Thymus (tissue), 11 donors: ENCODE measurements around the gene HOXA3. TPM values are rescaled to one million over a fixed set of nuclear protein-coding genes. Genes with fewer than 3 reads are reported as not detected.
A peak's percentile ranks its signal among the peaks of the same experiment; 100 is the strongest.

Source experiments
- DNase-seq, 9 donors: peaks; one replicate each; pipeline ENCODE4 v3.0.0-alpha.2; 2013; ENCODE audit warnings: low spot score in 9 of 9, low read depth in 6 of 9, missing footprints in 1 of 9
- H3K27ac ChIP-seq, 2 donors: one replicate each; pipeline ENCODE4 v1.5.1; 2013; ENCODE audit warnings: control low read depth in 1 of 2, low read depth in 1 of 2, low read length in 1 of 2, mild to moderate bottlenecking in 1 of 2, moderate library complexity in 1 of 2
- H3K27me3 ChIP-seq, 2 donors: one replicate each; pipeline ENCODE4 v1.5.1; 2013; ENCODE audit warnings: low read length in 1 of 2; ENCODE audit not compliant: control insufficient read depth in 2 of 2, insufficient read depth in 1 of 2
- H3K36me3 ChIP-seq, 2 donors: one replicate each; pipeline ENCODE4 v1.5.1; 2013; ENCODE audit warnings: low read length in 1 of 2, mild to moderate bottlenecking in 1 of 2, moderate library complexity in 1 of 2; ENCODE audit not compliant: control insufficient read depth in 2 of 2, insufficient read depth in 2 of 2
- H3K4me1 ChIP-seq, 2 donors: one replicate each; pipeline ENCODE4 v1.5.1; 2013; ENCODE audit warnings: low read length in 2 of 2; ENCODE audit not compliant: control insufficient read depth in 2 of 2, insufficient read depth in 2 of 2
- H3K4me3 ChIP-seq, 2 donors: one replicate each; pipeline ENCODE4 v1.5.1; 2013; ENCODE audit warnings: low read length in 2 of 2, control low read depth in 1 of 2, mild to moderate bottlenecking in 1 of 2
- H3K9me3 ChIP-seq, 2 donors: one replicate each; pipeline ENCODE4 v1.5.1; 2013; ENCODE audit warnings: low read length in 1 of 2, mild to moderate bottlenecking in 1 of 2; ENCODE audit not compliant: control insufficient read depth in 2 of 2, insufficient read depth in 1 of 2
- WGBS: extraction: QIAGEN DNeasy Blood & Tissue Kit; methylation state at CpG from one replicate; pipeline ENCODE4 v1.1.7; 2013; 5-methylcytosine and 5-hydroxymethylcytosine counted together
- polyA plus RNA-seq: library from polyadenylated mRNA; stranded (reverse); fragments of 200-250 nt; gene quantifications from one replicate; pipeline ENCODE4 v1.2.3, GENCODE V29; 2013
- total RNA-seq: library from RNA; stranded (reverse); fragments of 120-200 nt; gene quantifications from one replicate; pipeline ENCODE4 v1.2.4, GENCODE V29; 2013
- donor health status: healthy.

Gene HOXA3
- total and polyA plus RNA-seq, 2 donors: 0.80 to 5.5 TPM

DNA sequence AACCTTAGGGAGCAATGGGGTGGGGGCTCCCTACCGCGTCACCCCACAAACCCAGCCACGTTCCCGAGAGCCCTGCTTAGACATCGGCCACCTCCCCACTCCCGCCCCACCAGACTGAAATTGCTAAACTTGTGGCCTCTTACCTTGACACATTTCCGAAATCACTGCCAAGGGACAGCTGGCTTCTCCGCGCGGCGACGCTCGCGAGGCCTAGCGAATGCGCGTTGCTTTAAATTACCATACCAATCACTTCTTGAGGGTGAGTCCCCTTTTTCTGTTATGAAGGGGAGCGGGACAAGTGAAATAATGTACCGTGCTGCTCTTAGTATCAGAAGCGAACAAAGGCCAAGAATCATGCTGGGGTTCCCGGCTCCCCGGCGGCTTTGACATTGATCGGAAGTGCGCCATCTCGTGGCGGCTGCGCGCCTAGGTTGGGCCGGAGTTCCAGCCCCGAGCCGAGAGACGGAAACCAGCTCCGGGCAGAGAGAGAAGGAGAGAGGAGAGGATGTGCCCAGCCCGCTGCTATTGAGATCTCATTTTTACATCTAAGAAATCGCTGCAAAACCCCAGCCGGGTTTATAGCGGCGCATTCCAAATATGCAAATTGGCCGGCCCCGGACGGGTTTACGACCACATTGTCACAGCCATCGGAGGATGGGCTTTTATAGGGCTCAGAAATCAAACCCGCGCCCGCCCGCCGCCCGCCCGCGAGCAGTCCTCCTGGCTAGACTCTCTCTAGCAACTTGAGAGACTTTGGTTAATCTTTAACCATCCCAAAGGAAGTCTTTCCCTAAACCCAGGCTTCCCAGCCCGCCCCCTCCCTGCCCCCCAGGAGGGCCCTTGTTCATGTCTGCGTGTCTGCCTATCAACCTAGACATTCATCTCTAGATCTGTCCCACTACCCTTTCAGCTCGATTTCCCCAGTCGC is 27.4 kb upstream of the HOXA3 start:
- H3K27ac ChIP-seq: no peak overlapping the region
- no peaks in the 10 kb centered on the region for H3K36me3 ChIP-seq
- peaks cover 74 to 100% of the 10 kb centered on the region in 2 donors for H3K27me3 ChIP-seq
- H3K4me3 ChIP-seq: no peak overlapping the region
- peaks cover 4 to 27% of the 10 kb centered on the region in 2 donors for H3K4me1 ChIP-seq
- DNase-seq: peak in 7 of 9 donors; percentile 46 to 83 (median 72)
- peaks cover 0 to 2% of the 10 kb centered on the region in 2 donors for H3K9me3 ChIP-seq
- WGBS: 24% methylated on average over 56 of the region's 56 CpGs

DNA sequence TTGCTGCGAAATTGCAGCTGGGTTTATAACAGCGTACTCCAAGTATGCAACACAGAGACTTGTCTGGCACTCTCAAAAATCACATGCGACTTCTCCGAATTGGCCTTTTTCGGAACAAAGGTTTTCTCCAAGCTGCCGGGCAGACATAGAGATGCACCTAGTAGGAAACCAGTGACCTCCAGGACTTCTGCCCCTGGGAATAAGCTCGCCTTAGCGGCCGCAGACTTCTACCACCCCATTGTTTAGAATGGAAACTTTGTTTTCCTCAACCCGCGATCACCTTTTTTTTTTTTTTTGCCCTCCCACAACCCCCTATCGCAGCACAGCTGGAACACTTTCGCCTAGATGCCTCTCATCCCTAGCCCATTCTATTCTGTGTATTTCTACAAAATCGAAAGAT is 26.6 kb upstream of the HOXA3 start:
- H3K27ac ChIP-seq: no peak overlapping the region
- peaks cover 73 to 100% of the 10 kb centered on the region in 2 donors for H3K27me3 ChIP-seq
- H3K4me1 ChIP-seq: peaks cover 2 to 27% of the 10 kb centered on the region in 2 donors
- no peak overlapping the region for H3K4me3 ChIP-seq
- no peak for DNase-seq
- WGBS: 85% methylated on average over 14 of the region's 14 CpGs
- H3K36me3 ChIP-seq: no peaks in the 10 kb centered on the region
- H3K9me3 ChIP-seq: peaks cover 0 to 7% of the 10 kb centered on the region in 2 donors

DNA sequence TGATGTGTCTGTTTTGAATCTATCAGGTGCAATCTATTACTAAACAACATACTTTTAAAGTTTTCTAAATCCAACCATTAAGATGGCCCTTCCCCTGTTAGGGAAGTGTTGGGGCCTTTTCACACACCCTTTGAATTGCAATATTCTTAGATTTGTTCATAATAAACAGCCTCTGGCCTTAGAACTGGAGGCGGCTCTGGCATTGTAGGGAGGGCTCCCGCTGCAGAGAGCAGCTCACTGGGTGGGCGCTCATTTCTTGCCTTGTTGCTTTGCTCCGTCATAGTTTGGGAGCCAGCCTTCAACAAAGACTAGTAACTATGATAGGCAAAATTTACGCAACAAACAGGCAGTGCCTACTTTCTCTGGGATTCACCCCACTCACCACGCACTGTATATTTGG is 26.0 kb upstream of the HOXA3 start:
- WGBS: 96% methylated on average over 6 of the region's 6 CpGs
- H3K9me3 ChIP-seq: peaks cover 0 to 7% of the 10 kb centered on the region in 2 donors
- H3K27me3 ChIP-seq: peaks cover 71 to 100% of the 10 kb centered on the region in 2 donors
- H3K27ac ChIP-seq: no peak overlapping the region
- no peaks in the 10 kb centered on the region for H3K36me3 ChIP-seq
- no peak overlapping the region for H3K4me3 ChIP-seq
- H3K4me1 ChIP-seq: peaks cover 7 to 22% of the 10 kb centered on the region in 2 donors
- no peak for DNase-seq

DNA sequence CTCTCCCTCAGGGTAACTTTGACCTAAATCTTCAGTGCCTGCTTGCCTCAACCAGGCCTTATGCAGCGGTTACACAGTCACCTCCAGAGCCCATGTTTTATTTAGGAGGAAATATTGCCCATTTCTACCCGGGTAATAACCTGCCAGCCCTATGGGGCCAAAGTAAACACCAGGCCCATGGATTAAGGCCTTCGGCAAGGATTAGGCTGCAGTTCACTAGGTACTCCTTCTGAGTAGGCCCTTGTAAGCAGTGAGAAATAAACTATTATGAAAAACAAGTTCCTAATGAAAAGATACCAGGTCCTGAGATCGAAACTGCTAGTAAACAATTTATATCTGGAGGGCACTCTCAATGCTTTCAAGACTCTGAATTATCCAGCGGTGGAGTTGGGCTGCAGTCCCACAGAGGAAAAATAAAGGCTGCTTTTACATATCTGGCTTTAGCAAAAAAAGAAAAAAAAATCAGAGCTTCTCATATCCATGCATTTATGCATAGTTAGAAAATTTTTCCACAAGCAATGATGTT is 25.5 kb upstream of the HOXA3 start:
- DNase-seq: no peak
- no peaks in the 10 kb centered on the region for H3K36me3 ChIP-seq
- H3K4me3 ChIP-seq: no peak overlapping the region
- H3K27ac ChIP-seq: no peak overlapping the region
- peaks cover 10 to 23% of the 10 kb centered on the region in 2 donors for H3K4me1 ChIP-seq
- H3K27me3 ChIP-seq: peaks cover 75 to 100% of the 10 kb centered on the region in 2 donors
- peaks cover 0 to 7% of the 10 kb centered on the region in 2 donors for H3K9me3 ChIP-seq
- WGBS: 94% methylated on average over 5 of the region's 5 CpGs

DNA sequence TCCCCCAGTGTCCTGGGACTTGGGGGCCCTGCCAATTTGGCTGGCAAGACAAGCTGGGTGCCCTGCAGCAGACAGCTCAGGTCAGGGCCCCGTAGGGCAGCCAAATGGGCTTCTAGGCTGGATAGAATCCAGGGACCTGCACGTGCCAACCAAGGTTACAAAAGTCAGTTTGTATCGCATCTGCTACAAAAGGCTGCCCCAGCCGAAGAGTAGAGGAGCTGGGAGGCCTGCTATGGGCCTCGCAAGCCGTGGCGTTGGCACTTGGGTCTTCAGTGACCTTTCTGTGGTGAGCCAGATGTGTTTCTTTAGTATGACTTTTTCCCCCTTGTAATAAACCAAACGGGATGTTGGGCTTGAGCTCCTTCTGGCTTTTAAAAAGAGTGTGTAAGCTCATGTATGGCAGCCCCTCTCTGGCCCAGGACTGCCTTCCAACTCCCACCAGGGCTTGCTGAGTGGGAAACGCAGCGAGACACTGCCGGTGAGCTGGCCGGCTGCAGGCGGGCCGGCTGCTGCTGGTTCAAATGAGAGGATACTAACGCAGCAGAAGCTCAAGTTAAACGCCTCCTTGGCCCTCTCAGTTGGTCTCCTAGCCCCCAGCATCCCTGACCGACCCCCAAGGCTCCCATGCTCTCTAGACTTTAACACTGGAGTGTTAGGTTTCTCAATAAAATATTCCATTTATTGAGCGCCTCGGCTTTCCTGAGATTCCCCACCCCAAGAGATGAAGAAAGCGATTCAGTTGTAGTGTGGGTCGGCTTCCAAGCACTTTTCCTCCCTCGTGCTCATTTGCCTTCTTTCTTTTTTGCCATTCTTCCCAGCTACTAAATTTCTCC is 24.8 kb upstream of the HOXA3 start:
- DNase-seq: no peak
- 96% methylated on average over 22 of the region's 22 CpGs for WGBS
- Histone ChIP-seq H3K9me3 (peaks cover 0 to 10% of the 10 kb centered on the region in 2 donors), H3K4me1 (peaks cover 15 to 30% of the 10 kb centered on the region in 2 donors), H3K27ac (no peak overlapping the region), H3K27me3 (peaks cover 74 to 100% of the 10 kb centered on the region in 2 donors), H3K36me3 (no peaks in the 10 kb centered on the region), H3K4me3 (no peak overlapping the region)

DNA sequence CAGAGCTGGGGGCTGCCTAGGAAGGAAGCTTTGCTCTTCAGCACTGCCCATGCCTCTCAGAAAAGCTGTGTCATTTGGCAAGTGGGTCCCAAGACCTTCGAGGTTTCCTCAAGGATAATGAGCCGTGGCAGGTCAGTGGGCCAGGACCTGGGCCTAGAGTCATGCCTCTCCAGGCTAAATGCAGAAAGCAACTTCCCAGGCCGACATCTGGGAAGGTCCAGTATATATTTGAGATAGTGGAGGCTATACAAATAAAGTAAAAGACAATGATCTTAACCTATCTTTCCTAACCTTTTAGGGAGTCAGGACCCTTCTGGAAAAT is 24.1 kb upstream of the HOXA3 start:
- no peaks in the 10 kb centered on the region for H3K36me3 ChIP-seq
- H3K9me3 ChIP-seq: peaks cover 0 to 10% of the 10 kb centered on the region in 2 donors
- no peak for DNase-seq
- H3K4me3 ChIP-seq: no peak overlapping the region
- no peak overlapping the region for H3K27ac ChIP-seq
- peaks cover 69 to 100% of the 10 kb centered on the region in 2 donors for H3K27me3 ChIP-seq
- peaks cover 22 to 37% of the 10 kb centered on the region in 2 donors for H3K4me1 ChIP-seq
- 81% methylated on average over 3 of the region's 3 CpGs for WGBS

DNA sequence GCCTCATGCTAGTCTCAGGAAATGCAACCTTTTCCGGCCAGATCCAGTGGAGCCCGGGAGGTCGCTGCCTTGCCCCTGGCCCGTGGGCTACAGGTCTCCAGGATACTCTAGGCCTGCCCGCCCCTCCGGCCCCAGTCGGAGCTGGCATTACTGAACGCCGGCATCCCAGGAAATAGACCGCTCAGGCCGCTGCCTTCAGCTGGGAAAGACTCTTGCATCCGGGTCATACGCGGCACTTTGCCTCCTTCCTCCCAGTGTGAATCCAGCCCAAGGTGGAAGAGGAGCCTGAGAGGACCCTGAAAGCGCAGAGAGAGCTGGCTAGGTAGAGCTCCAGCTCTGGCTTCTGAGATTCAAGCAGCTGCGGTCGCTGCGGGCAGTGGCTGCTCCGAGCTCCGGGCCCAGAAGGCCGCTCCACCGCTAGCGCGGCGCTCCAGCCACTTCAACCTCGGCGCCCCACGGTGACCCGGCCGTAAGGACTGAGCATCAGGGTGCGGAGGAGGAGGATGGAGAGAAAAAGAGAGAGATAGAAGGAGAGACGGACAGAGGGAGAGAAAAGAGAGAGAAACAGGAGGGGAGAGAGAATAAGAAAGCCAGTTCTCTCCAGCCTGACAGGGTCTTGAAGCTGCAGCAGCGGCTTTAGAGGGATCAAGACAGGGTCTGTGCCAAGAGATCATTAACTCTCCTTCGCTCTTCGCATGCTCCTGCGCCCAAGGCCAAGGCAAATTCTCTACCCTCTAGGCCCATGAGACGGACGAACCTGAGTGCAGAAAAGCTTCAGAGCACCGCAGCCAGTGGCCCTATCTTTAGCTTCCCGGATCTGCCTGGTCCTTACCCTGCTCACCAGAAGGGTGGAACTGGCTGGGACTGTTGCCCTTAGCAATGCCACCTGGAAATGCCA is 23.5 kb upstream of the HOXA3 start:
- peaks cover 64 to 100% of the 10 kb centered on the region in 2 donors for H3K27me3 ChIP-seq
- no peak overlapping the region for H3K4me3 ChIP-seq
- no peaks in the 10 kb centered on the region for H3K36me3 ChIP-seq
- H3K9me3 ChIP-seq: peaks cover 0 to 10% of the 10 kb centered on the region in 2 donors
- DNase-seq: no peak
- no peak overlapping the region for H3K27ac ChIP-seq
- 95% methylated on average over 40 of the region's 40 CpGs for WGBS
- H3K4me1 ChIP-seq: peaks cover 25 to 41% of the 10 kb centered on the region in 2 donors

DNA sequence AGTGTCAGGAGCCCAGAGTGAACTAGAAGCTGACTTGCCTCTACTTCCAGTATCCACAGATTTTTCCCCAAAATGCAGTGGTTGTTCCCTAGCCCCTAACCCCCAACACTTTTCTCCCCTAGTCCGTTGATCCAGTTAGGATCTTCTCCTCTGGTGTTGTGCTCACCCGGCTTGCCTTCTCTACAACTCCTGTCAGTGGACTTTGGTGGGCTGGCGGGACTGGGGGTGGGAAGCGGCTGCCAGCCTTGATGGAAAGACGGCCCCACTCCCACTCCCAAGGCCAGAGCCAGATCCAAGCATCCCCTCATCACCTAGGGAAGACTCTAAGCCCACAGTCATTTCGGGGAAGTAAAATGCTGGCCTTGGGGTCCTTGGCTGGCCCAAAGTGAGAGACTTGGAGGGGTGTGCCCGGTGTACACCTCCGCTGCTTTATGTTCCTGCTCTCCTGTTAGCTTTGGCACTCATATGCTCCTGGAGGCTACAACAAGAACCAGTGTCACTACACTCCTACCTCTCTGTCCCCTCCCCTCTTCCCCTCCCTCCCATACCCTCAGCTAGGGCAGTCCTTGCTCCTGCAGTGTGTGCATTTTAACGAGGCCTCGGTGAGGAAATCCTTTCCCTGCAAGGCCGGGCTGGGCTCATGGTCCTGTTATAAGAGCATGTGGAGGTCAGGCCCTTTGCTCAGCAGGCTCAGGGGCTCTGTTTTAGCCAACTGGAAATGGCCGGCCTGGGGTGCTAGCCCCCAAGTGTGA is 22.7 kb upstream of the HOXA3 start:
- WGBS: 93% methylated on average over 12 of the region's 12 CpGs
- Histone ChIP-seq H3K27me3 (peaks cover 59 to 100% of the 10 kb centered on the region in 2 donors), H3K4me1 (peaks cover 29 to 42% of the 10 kb centered on the region in 2 donors), H3K4me3 (no peak overlapping the region), H3K9me3 (peaks cover 0 to 10% of the 10 kb centered on the region in 2 donors), H3K36me3 (no peaks in the 10 kb centered on the region), H3K27ac (no peak overlapping the region)
- DNase-seq: no peak
